Measurements from ENCODE around the gene RNF144B. TPM values are rescaled to one million over a fixed set of nuclear protein-coding genes. Genes with fewer than 3 reads are reported as not detected.
"Not testable (repeated sequence)": the region's sequence is repeated elsewhere in the genome, so short reads cannot be mapped to it uniquely, and the experiment has no call there.

The RNF144B gene
- total and polyA plus RNA-seq, 10 of the 15 experiments (the other 5 are each of a cell fraction or from before 2014, with no cell fraction given): 0.03 to 0.18 (median 0.14) TPM

- Histone ChIP-seq H3K79me2 (ENCODE audit: control insufficient read depth, insufficient read depth, low read length) (no peaks in the 10 kb centered on the region), H3K27ac (ENCODE audit: control insufficient read depth, insufficient read depth) (no peak overlapping the region), H3K4me3 (no peak overlapping the region), H3K36me3 (ENCODE audit: control insufficient read depth in 2 of 2, insufficient read depth in 2 of 2, low read length in 1 of 2) (no peaks in the 10 kb centered on the region), H3K4me1 (ENCODE audit: control insufficient read depth, insufficient read depth, low read length) (no peaks in the 10 kb centered on the region), H3K9me3 (replicated peaks; ENCODE audit: control insufficient read depth, insufficient read depth, low read length) (no peaks in the 10 kb centered on the region), H4K20me1 (ENCODE audit: control insufficient read depth, insufficient read depth) (no peaks in the 10 kb centered on the region), H3K27me3 (replicated peaks in 1 of 2; ENCODE audit: control insufficient read depth in 2 of 2, insufficient read depth in 2 of 2, low read length in 1 of 2) (no peaks in the 10 kb centered on the region), H2AFZ (ENCODE audit: control insufficient read depth, low read depth, low read length) (no peak overlapping the region), H3K4me2 (ENCODE audit: control insufficient read depth, insufficient read depth) (no peak overlapping the region), H3K9ac (ENCODE audit: control insufficient read depth, insufficient read depth, low read length) (no peak overlapping the region)
- ChIA-PET RAD21 (ENCODE audit: unreplicated experiment) (no interaction called here), POLR2A (no interaction called here), CTCF (no interaction called here), SMC1A (ENCODE audit: uncharacterized antibody, unreplicated experiment) (interaction anchor here (0.6 kb wide), 1 partner anchor 69 kb away, joined by 3 read pairs; no protein-coding TSS in a partner anchor)
- TF ChIP-seq ZSCAN29 (IDR thresholded peaks at IDR 0.05): no peak
- no peak for TF ChIP-seq SMARCA5 (IDR thresholded peaks at IDR 0.05)
- TF ChIP-seq HDAC6 (IDR thresholded peaks at IDR 0.05; ENCODE audit: unreplicated experiment): no peak
- TF ChIP-seq TARDBP (IDR thresholded peaks at IDR 0.05; ENCODE audit: borderline replicate concordance): no peak
- no peak for TF ChIP-seq RCOR1 (conservative IDR thresholded peaks at IDR 0.05; ENCODE audit: low read depth, low read length)
- TF ChIP-seq SREBF1 (IDR thresholded peaks at IDR 0.05; ENCODE audit: low read length): no peak
- TF ChIP-seq MTA2 (IDR thresholded peaks at IDR 0.05; ENCODE audit: low read depth): no peak
- no peak for TF ChIP-seq EP300 (IDR thresholded peaks at IDR 0.05; ENCODE audit: borderline replicate concordance in 1 of 2, control insufficient read depth in 1 of 2, low read depth in 2 of 2, low read length in 2 of 2)
- TF ChIP-seq FOXM1 (IDR thresholded peaks at IDR 0.05; ENCODE audit: low read depth, low read length): no peak
- no peak for TF ChIP-seq JUND (IDR thresholded peaks at IDR 0.05; ENCODE audit: low read depth, low read length)
- TF ChIP-seq NFIC (IDR thresholded peaks at IDR 0.05; ENCODE audit: low read depth, low read length): no peak
- intact Hi-C loops (cut with micrococcal nuclease; ENCODE audit: unreplicated experiment): no loop called here
- BruUV-seq (replicated peaks): no TSS peak
- in situ Hi-C loops (cut with MboI): no loop called here
- ATAC-seq (no peak), DNase-seq (ENCODE audit: low read depth, low spot score) (no peak), FAIRE-seq (no peak)
- WGBS (ENCODE audit: insufficient coverage, insufficient replicate concordance, low lambda C conversion rate, missing lambda C conversion rate): 16% methylated on average over 2 of the region's 2 CpGs
Measured at GRCh38 chr6:18353251-18353650, 33.9 kb upstream of the RNF144B start.

GRCh38 chr6:18357546-18357945, 29.6 kb upstream of the RNF144B start:
- H3K36me3 ChIP-seq (ENCODE audit: control insufficient read depth in 2 of 2, insufficient read depth in 2 of 2, low read length in 1 of 2); H3K4me2 ChIP-seq (ENCODE audit: control insufficient read depth, insufficient read depth); DNase-seq (ENCODE audit: low read depth, low spot score); H3K4me3 ChIP-seq; H4K20me1 ChIP-seq (ENCODE audit: control insufficient read depth, insufficient read depth); H3K79me2 ChIP-seq (ENCODE audit: control insufficient read depth, insufficient read depth, low read length); POLR2A ChIA-PET; ATAC-seq; BruUV-seq (replicated peaks); H2AFZ ChIP-seq (ENCODE audit: control insufficient read depth, low read depth, low read length); H3K4me1 ChIP-seq (ENCODE audit: control insufficient read depth, insufficient read depth, low read length); CTCF ChIA-PET; H3K27me3 ChIP-seq (replicated peaks in 1 of 2; ENCODE audit: control insufficient read depth in 2 of 2, insufficient read depth in 2 of 2, low read length in 1 of 2); intact Hi-C loops (cut with micrococcal nuclease; ENCODE audit: unreplicated experiment); RAD21 ChIA-PET (ENCODE audit: unreplicated experiment); FAIRE-seq; H3K9ac ChIP-seq (ENCODE audit: control insufficient read depth, insufficient read depth, low read length); in situ Hi-C loops (cut with MboI); H3K9me3 ChIP-seq (replicated peaks; ENCODE audit: control insufficient read depth, insufficient read depth, low read length); SMC1A ChIA-PET (ENCODE audit: uncharacterized antibody, unreplicated experiment); H3K27ac ChIP-seq (ENCODE audit: control insufficient read depth, insufficient read depth): not testable (repeated sequence)
- WGBS (ENCODE audit: insufficient coverage, insufficient replicate concordance, low lambda C conversion rate, missing lambda C conversion rate): 30% methylated on average over 2 of the region's 4 CpGs
